Activated T-helper 9 cell treated with anti-CD3 and anti-CD28 coated beads, Interleukin-2, amount 50 U/mL, for 16 hours (primary cell): ENCODE results near the gene DHX29.
A peak's percentile ranks its signal among the peaks of the same experiment; 100 is the strongest.
"Not testable (repeated sequence)": the region's sequence is repeated elsewhere in the genome, so short reads cannot be mapped to it uniquely, and the experiment has no call there.

Experiments used
- DNase-seq: peaks from one replicate; pipeline ENCODE4 v3.0.0-alpha.2; 2020; ENCODE audit warnings: low read depth

The DHX29 gene

GRCh38 chr5:55307383-55308253 is at the start of gene DHX29, which contains the start of gene MTREX:
DHX29 (minus strand) TSS chr5:55307694; CDS start chr5:55307573, 121 bp downstream.
MTREX (plus strand) TSS chr5:55307989; CDS start chr5:55308014, 25 bp downstream.
- peak; percentile 83 for DNase-seq

- DNase-seq: no peak
Observed at GRCh38 chr5:55356896-55357295, 49.4 kb upstream of the DHX29 start.

GRCh38 chr5:55350754-55351153 is 43.3 kb upstream of the DHX29 start:
- no peak for DNase-seq

- no peak for DNase-seq
Observed at GRCh38 chr5:55347786-55348185, 40.3 kb upstream of the DHX29 start.

- no peak for DNase-seq
Observed at GRCh38 chr5:55345327-55345726, 37.8 kb upstream of the DHX29 start.

- DNase-seq: peak; percentile 33
Observed at GRCh38 chr5:55344392-55344992, 37.0 kb upstream of the DHX29 start.

- no peak for DNase-seq
Observed at GRCh38 chr5:55343609-55344008, 36.1 kb upstream of the DHX29 start.

- DNase-seq: no peak
Observed at GRCh38 chr5:55343107-55343506, 35.6 kb upstream of the DHX29 start.

- DNase-seq: peak; percentile 29
Observed at GRCh38 chr5:55338810-55339243, 31.3 kb upstream of the DHX29 start.

GRCh38 chr5:55338092-55338613 is 30.7 kb upstream of the DHX29 start:
- DNase-seq: no peak

- DNase-seq: no peak
Observed at GRCh38 chr5:55333811-55334210, 26.3 kb upstream of the DHX29 start.

- DNase-seq: no peak
Observed at GRCh38 chr5:55333017-55333416, 25.5 kb upstream of the DHX29 start.

GRCh38 chr5:55331321-55331720 is 23.8 kb upstream of the DHX29 start:
- DNase-seq: no peak

- DNase-seq: no peak
Observed at GRCh38 chr5:55327281-55327680, 19.8 kb upstream of the DHX29 start.

GRCh38 chr5:55325621-55326020 is 18.1 kb upstream of the DHX29 start:
- DNase-seq: no peak

GRCh38 chr5:55324815-55325418 is 17.4 kb upstream of the DHX29 start:
- DNase-seq: no peak

GRCh38 chr5:55324006-55324405 is 16.5 kb upstream of the DHX29 start:
- no peak for DNase-seq

- no peak for DNase-seq
Observed at GRCh38 chr5:55320571-55320970, 13.1 kb upstream of the DHX29 start.

GRCh38 chr5:55319491-55319890 is 12.0 kb upstream of the DHX29 start:
- DNase-seq: no peak

- not testable (repeated sequence) for DNase-seq
Observed at GRCh38 chr5:55318237-55318636, 10.7 kb upstream of the DHX29 start.

GRCh38 chr5:55316837-55317236 is 9.3 kb upstream of the DHX29 start:
- no peak for DNase-seq

- no peak for DNase-seq
Observed at GRCh38 chr5:55316289-55316688, 8.8 kb upstream of the DHX29 start.
